Stomach (tissue), 4 donors: Measurements from ENCODE around the gene MEP1B.

ENCODE experiments used
- POLR2A ChIP-seq, 4 donors: fragments of 450-650 bp; IDR thresholded peaks; one replicate each; pipeline ENCODE4 v1.6.1; 2016; ENCODE audit warnings: antibody characterized with exemption in 4 of 4, control low read depth in 2 of 4, mild to moderate bottlenecking in 1 of 4, moderate library complexity in 1 of 4
- POLR2AphosphoS5 ChIP-seq, 3 donors: sonication (generic); formaldehyde crosslinking; IDR thresholded peaks; one replicate each; pipeline ENCODE4 v1.6.1; 2016; ENCODE audit warnings: antibody characterized with exemption in 3 of 3
- TF ChIP-seq, protein P1 (sequence below), 7 experiments: fragments of 450-650 bp in 4 of 7; fragments of 200-600 bp in 3 of 7; sonication (generic) in 3 of 7; IDR thresholded peaks; one replicate each; pipeline ENCODE4 v1.5.1; 2016 to 2019; ENCODE audit warnings: antibody characterized with exemption in 7 of 7, control low read depth in 2 of 7, mild to moderate bottlenecking in 1 of 7

DNA sequence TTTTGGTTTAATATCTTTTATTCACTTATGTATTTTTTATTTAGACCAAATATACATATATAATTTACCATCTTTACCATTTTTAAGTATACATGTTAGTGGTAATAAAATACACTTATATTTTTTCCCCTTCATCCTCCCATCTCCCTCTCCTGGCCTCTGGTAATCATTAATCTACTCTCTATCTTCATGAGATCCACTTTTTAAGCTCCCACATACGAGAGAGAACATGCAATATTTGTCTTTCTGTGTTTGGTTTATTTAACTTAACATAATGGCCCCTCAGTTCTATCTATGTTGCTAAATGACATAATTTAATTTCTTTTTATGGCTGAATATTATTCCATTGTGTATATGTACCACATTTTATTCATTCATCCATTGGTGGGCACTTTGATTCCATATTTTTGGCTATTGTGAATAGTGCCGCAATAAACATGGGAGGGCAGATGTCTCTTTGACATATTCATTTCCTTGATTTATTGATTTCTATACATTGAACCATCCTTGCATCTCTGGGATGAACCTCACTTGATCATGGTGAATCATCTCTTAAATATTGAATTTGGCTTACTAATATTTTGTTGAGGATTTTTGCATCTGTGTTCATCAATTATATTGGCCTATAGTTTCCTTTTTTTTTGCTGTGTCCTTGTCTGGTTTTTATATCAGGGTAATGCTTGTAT is 41.5 kb upstream of the MEP1B start:
- TF ChIP-seq, protein P1, sequence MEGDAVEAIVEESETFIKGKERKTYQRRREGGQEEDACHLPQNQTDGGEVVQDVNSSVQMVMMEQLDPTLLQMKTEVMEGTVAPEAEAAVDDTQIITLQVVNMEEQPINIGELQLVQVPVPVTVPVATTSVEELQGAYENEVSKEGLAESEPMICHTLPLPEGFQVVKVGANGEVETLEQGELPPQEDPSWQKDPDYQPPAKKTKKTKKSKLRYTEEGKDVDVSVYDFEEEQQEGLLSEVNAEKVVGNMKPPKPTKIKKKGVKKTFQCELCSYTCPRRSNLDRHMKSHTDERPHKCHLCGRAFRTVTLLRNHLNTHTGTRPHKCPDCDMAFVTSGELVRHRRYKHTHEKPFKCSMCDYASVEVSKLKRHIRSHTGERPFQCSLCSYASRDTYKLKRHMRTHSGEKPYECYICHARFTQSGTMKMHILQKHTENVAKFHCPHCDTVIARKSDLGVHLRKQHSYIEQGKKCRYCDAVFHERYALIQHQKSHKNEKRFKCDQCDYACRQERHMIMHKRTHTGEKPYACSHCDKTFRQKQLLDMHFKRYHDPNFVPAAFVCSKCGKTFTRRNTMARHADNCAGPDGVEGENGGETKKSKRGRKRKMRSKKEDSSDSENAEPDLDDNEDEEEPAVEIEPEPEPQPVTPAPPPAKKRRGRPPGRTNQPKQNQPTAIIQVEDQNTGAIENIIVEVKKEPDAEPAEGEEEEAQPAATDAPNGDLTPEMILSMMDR (IDR thresholded peaks at IDR 0.05), result no peak
- TF ChIP-seq POLR2AphosphoS5 (IDR thresholded peaks at IDR 0.05), result no peak
- no peak for TF ChIP-seq POLR2A (IDR thresholded peaks at IDR 0.05)
